ENCODE results near the gene GALNT5. TPM values are rescaled to one million over a fixed set of nuclear protein-coding genes. Genes with fewer than 3 reads are reported as not detected.

Gene GALNT5
- polyA plus RNA-seq, 1 donor, result 0.70 TPM

Other genes with a start within 250 kb of the GALNT5 start
- 0.93 TPM for gene ERMN, start 68.1 kb downstream of the GALNT5 start, polyA plus RNA-seq (ENCODE audit: insufficient read length)
- gene CYTIP, start 186.4 kb downstream of the GALNT5 start, polyA plus RNA-seq (ENCODE audit: insufficient read length), result 1.7 TPM